Liver (tissue), 9 donors: ENCODE measurements around the gene UBE2M. TPM values are rescaled to one million over a fixed set of nuclear protein-coding genes. Genes with fewer than 3 reads are reported as not detected.

Experiments used
- DNase-seq: peaks from one replicate; pipeline ENCODE4 v3.0.0-alpha.2; 2017; ENCODE audit warnings: low spot score
- H3K27ac ChIP-seq, 2 donors: one replicate each; pipeline ENCODE4 v1.7.0; 2013; ENCODE audit warnings: inconsistent platforms in 2 of 2, low read length in 2 of 2, control low read depth in 1 of 2, low read depth in 1 of 2, mild to moderate bottlenecking in 1 of 2
- H3K27me3 ChIP-seq, 4 donors: one replicate each; pipeline versions ENCODE4 v1.6.1 to v1.7.0; 2013; ENCODE audit warnings: low read length in 3 of 4, inconsistent platforms in 1 of 4, mild to moderate bottlenecking in 1 of 4, moderate library complexity in 1 of 4; ENCODE audit not compliant: control insufficient read depth in 4 of 4, insufficient read depth in 4 of 4
- H3K36me3 ChIP-seq, 4 donors: one replicate each; pipeline versions ENCODE4 v1.6.1 to v1.7.0; 2013; ENCODE audit warnings: low read length in 3 of 4, mild to moderate bottlenecking in 3 of 4, low read depth in 1 of 4, moderate library complexity in 1 of 4; ENCODE audit not compliant: control insufficient read depth in 4 of 4, insufficient read depth in 3 of 4
- H3K4me1 ChIP-seq, 4 donors: one replicate each; pipeline versions ENCODE4 v1.6.1 to v1.7.0; 2013; ENCODE audit warnings: low read length in 3 of 4, mild to moderate bottlenecking in 3 of 4, moderate library complexity in 1 of 4; ENCODE audit not compliant: control insufficient read depth in 4 of 4, insufficient read depth in 4 of 4
- H3K4me3 ChIP-seq, 3 donors: one replicate each; pipeline versions ENCODE4 v1.6.1 to v1.7.0; 2013; ENCODE audit warnings: low read length in 3 of 3, control low read depth in 1 of 3, low read depth in 1 of 3, mild to moderate bottlenecking in 1 of 3
- H3K9ac ChIP-seq, 2 donors: one replicate each; pipeline ENCODE4 v1.7.0; 2013; ENCODE audit warnings: low read length in 2 of 2, mild to moderate bottlenecking in 2 of 2, moderate library complexity in 2 of 2, control low read depth in 1 of 2, low read depth in 1 of 2
- H3K9me3 ChIP-seq, 4 donors: one replicate each; pipeline versions ENCODE4 v1.6.1 to v1.7.0; 2013; ENCODE audit warnings: low read length in 3 of 4; ENCODE audit not compliant: control insufficient read depth in 4 of 4
- EGR1 ChIP-seq, 2 donors: IDR thresholded peaks; 2 replicates each; pipeline ENCODE4 v1.6.1; 2016 to 2018; ENCODE audit warnings: antibody characterized with exemption in 2 of 2, low read depth in 2 of 2
- FOXA1 ChIP-seq: IDR thresholded peaks from 2 replicates; pipeline ENCODE4 v1.6.1; 2016; ENCODE audit warnings: antibody characterized with exemption
- FOXA2 ChIP-seq: IDR thresholded peaks from 2 replicates; pipeline ENCODE4 v1.6.1; 2016; ENCODE audit warnings: antibody characterized with exemption
- GABPA ChIP-seq, 2 donors: IDR thresholded peaks in 1 of 2; conservative IDR thresholded peaks in 1 of 2; 2 replicates each; pipeline ENCODE4 v1.6.1; 2016; ENCODE audit warnings: antibody characterized with exemption in 2 of 2, mild to moderate bottlenecking in 1 of 2, moderate library complexity in 1 of 2
- HNF4A ChIP-seq, 2 donors: conservative IDR thresholded peaks; 2 replicates each; pipeline ENCODE4 v1.6.1; 2016; ENCODE audit warnings: antibody characterized with exemption in 2 of 2, mild to moderate bottlenecking in 2 of 2
- HNF4G ChIP-seq: IDR thresholded peaks from 2 replicates; pipeline ENCODE4 v1.6.1; 2016; ENCODE audit warnings: antibody characterized with exemption
- JUND ChIP-seq, 2 donors: IDR thresholded peaks; 2 replicates each; pipeline ENCODE4 v1.6.1; 2016; ENCODE audit warnings: antibody characterized with exemption in 2 of 2
- NR2F2 ChIP-seq: IDR thresholded peaks from 2 replicates; pipeline ENCODE4 v1.6.1; 2016; ENCODE audit warnings: antibody characterized with exemption
- RAD21 ChIP-seq, 2 donors: IDR thresholded peaks; 2 replicates each; pipeline ENCODE4 v1.6.1; 2016; ENCODE audit warnings: antibody characterized with exemption in 2 of 2, mild to moderate bottlenecking in 2 of 2
- RXRA ChIP-seq, 2 donors: IDR thresholded peaks; 2 replicates each; pipeline ENCODE4 v1.6.1; 2017 to 2018; ENCODE audit warnings: antibody characterized with exemption in 2 of 2, mild to moderate bottlenecking in 1 of 2
- SP1 ChIP-seq: IDR thresholded peaks from 2 replicates; pipeline ENCODE4 v1.6.1; 2018; ENCODE audit warnings: antibody characterized with exemption, mild to moderate bottlenecking
- TAF1 ChIP-seq: conservative IDR thresholded peaks from 2 replicates; pipeline ENCODE4 v1.6.1; 2016; ENCODE audit warnings: antibody characterized with exemption, mild to moderate bottlenecking
- YY1 ChIP-seq: IDR thresholded peaks from 2 replicates; pipeline ENCODE4 v1.6.1; 2016; ENCODE audit warnings: antibody characterized with exemption, mild to moderate bottlenecking
- WGBS: extraction: QIAGEN DNeasy Blood & Tissue Kit; methylation state at CpG from one replicate; pipeline ENCODE4 v1.1.7; 2013; 5-methylcytosine and 5-hydroxymethylcytosine counted together
- polyA plus RNA-seq, 2 donors: library from polyadenylated mRNA; stranded (reverse) in 1 of 2; unstranded in 1 of 2; fragments of 200-250 nt in 1 of 2; fragments of >200 nt in 1 of 2; fragmentation: Nextera tagmentation in 1 of 2; extraction: Ambion mirVana in 1 of 2; gene quantifications; one replicate each; pipeline versions ENCODE4 v1.2.1 to v1.2.3, GENCODE V29; 2013 to 2015
- total RNA-seq, 2 donors: library from RNA; depleted of rRNA; stranded (reverse); fragments of >200 nt; gene quantifications; one replicate each; pipeline ENCODE4 v1.2.3, GENCODE V29; 2014
- TF ChIP-seq, protein P1 (sequence below): IDR thresholded peaks from 2 replicates; pipeline ENCODE4 v1.6.1; 2016; ENCODE audit warnings: antibody characterized with exemption, mild to moderate bottlenecking
- TF ChIP-seq, protein P2 (sequence below): IDR thresholded peaks from 2 replicates; pipeline ENCODE4 v1.6.1; 2016; ENCODE audit warnings: antibody characterized with exemption
- TF ChIP-seq, protein P3 (sequence below): IDR thresholded peaks from 2 replicates; pipeline ENCODE4 v1.6.1; 2016; ENCODE audit warnings: antibody characterized with exemption
- TF ChIP-seq, protein P4 (sequence below): IDR thresholded peaks from 2 replicates; pipeline ENCODE4 v1.6.1; 2016; ENCODE audit warnings: antibody characterized with exemption
- TF ChIP-seq, protein P5 (sequence below): fragments of 150-350 bp; IDR thresholded peaks from 2 replicates; pipeline ENCODE4 v1.5.1; 2017; ENCODE audit warnings: improper control_type of control experiment, low read depth, low read length; ENCODE audit not compliant: missing input control
- donor health status: healthy.
- donor health status: healthy.
- donor health status: healthy.
- donor health status: healthy.
- donor health status: healthy.

UBE2M gene
- total and polyA plus RNA-seq, 4 donors = 7.6 to 30.7 (median 17.7) TPM

DNA sequence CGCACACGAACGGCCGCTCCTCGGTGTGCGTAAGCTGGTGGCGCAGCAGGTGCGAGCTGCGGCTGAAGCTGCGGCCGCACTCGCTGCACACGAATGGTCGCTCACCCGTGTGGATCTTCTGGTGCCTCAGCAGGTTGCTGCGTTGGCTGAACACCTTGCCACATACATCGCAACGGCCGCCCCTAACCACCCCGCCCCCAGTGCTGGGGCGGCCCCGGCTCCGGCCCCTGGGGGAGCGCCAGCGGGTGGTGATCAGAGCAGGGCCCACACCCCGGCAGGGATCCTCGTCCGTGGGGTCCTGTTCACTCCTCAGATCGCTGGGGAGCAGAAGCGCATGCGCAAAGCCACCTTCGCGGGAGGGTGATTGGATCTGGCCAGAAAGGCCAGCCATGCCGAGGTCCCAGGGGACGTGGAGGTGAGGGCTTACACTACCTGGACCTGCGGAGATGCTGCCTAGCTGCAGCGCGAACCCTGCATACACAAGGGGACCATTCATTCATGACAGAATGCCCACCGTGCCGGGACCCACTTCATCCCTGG lies 4.7 kb upstream of the UBE2M start:
- H3K27ac ChIP-seq = no peak overlapping the region

More for the DNA sequence above, 4.7 kb upstream of the UBE2M start:
- no peak for TF ChIP-seq SP1
- TF ChIP-seq, protein P1, sequence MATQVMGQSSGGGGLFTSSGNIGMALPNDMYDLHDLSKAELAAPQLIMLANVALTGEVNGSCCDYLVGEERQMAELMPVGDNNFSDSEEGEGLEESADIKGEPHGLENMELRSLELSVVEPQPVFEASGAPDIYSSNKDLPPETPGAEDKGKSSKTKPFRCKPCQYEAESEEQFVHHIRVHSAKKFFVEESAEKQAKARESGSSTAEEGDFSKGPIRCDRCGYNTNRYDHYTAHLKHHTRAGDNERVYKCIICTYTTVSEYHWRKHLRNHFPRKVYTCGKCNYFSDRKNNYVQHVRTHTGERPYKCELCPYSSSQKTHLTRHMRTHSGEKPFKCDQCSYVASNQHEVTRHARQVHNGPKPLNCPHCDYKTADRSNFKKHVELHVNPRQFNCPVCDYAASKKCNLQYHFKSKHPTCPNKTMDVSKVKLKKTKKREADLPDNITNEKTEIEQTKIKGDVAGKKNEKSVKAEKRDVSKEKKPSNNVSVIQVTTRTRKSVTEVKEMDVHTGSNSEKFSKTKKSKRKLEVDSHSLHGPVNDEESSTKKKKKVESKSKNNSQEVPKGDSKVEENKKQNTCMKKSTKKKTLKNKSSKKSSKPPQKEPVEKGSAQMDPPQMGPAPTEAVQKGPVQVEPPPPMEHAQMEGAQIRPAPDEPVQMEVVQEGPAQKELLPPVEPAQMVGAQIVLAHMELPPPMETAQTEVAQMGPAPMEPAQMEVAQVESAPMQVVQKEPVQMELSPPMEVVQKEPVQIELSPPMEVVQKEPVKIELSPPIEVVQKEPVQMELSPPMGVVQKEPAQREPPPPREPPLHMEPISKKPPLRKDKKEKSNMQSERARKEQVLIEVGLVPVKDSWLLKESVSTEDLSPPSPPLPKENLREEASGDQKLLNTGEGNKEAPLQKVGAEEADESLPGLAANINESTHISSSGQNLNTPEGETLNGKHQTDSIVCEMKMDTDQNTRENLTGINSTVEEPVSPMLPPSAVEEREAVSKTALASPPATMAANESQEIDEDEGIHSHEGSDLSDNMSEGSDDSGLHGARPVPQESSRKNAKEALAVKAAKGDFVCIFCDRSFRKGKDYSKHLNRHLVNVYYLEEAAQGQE = no peak
- TF ChIP-seq RAD21 (IDR thresholded peaks at IDR 0.05) = no peak
- TF ChIP-seq, protein P2, sequence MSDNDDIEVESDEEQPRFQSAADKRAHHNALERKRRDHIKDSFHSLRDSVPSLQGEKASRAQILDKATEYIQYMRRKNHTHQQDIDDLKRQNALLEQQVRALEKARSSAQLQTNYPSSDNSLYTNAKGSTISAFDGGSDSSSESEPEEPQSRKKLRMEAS = no peak
- TF ChIP-seq HNF4A (conservative IDR thresholded peaks at IDR 0.05) = no peak
- TF ChIP-seq HNF4G = no peak
- TF ChIP-seq, protein P3, sequence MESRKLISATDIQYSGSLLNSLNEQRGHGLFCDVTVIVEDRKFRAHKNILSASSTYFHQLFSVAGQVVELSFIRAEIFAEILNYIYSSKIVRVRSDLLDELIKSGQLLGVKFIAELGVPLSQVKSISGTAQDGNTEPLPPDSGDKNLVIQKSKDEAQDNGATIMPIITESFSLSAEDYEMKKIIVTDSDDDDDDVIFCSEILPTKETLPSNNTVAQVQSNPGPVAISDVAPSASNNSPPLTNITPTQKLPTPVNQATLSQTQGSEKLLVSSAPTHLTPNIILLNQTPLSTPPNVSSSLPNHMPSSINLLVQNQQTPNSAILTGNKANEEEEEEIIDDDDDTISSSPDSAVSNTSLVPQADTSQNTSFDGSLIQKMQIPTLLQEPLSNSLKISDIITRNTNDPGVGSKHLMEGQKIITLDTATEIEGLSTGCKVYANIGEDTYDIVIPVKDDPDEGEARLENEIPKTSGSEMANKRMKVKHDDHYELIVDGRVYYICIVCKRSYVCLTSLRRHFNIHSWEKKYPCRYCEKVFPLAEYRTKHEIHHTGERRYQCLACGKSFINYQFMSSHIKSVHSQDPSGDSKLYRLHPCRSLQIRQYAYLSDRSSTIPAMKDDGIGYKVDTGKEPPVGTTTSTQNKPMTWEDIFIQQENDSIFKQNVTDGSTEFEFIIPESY = no peak
- no peak for TF ChIP-seq RXRA (IDR thresholded peaks at IDR 0.05)
- no peak for TF ChIP-seq NR2F2
- TF ChIP-seq GABPA (IDR thresholded peaks at IDR 0.05 in 1 of 2, conservative IDR thresholded peaks at IDR 0.05 in 1 of 2) = no peak
- TF ChIP-seq FOXA2 = no peak
- TF ChIP-seq, protein P4, sequence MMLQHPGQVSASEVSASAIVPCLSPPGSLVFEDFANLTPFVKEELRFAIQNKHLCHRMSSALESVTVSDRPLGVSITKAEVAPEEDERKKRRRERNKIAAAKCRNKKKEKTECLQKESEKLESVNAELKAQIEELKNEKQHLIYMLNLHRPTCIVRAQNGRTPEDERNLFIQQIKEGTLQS = no peak
- TF ChIP-seq EGR1 (IDR thresholded peaks at IDR 0.05; ENCODE audit: low read depth in 2 of 2) = no peak
- no peak for TF ChIP-seq YY1
- TF ChIP-seq, protein P5, sequence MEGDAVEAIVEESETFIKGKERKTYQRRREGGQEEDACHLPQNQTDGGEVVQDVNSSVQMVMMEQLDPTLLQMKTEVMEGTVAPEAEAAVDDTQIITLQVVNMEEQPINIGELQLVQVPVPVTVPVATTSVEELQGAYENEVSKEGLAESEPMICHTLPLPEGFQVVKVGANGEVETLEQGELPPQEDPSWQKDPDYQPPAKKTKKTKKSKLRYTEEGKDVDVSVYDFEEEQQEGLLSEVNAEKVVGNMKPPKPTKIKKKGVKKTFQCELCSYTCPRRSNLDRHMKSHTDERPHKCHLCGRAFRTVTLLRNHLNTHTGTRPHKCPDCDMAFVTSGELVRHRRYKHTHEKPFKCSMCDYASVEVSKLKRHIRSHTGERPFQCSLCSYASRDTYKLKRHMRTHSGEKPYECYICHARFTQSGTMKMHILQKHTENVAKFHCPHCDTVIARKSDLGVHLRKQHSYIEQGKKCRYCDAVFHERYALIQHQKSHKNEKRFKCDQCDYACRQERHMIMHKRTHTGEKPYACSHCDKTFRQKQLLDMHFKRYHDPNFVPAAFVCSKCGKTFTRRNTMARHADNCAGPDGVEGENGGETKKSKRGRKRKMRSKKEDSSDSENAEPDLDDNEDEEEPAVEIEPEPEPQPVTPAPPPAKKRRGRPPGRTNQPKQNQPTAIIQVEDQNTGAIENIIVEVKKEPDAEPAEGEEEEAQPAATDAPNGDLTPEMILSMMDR = no peak
- no peak for TF ChIP-seq JUND (IDR thresholded peaks at IDR 0.05)
- no peak for TF ChIP-seq TAF1
- TF ChIP-seq FOXA1 = no peak
- H3K9ac ChIP-seq = no peak overlapping the region
- 6% methylated on average over 40 of the region's 40 CpGs for WGBS
- H3K4me1 ChIP-seq = peaks cover 24 to 36% (median 32%) of the 10 kb centered on the region in 4 donors
- no peaks in the 10 kb centered on the region for H3K9me3 ChIP-seq
- H3K36me3 ChIP-seq = peaks cover 0 to 3% (median 2%) of the 10 kb centered on the region in 4 donors
- peak overlapping the region in 2 of 3 donors; percentile 16 to 20 for H3K4me3 ChIP-seq
- no peaks in the 10 kb centered on the region for H3K27me3 ChIP-seq
- DNase-seq = no peak
